ENCODE measurements around the gene SEC62. TPM values are rescaled to one million over a fixed set of nuclear protein-coding genes. Genes with fewer than 3 reads are reported as not detected.

The SEC62 gene
- total and polyA plus RNA-seq, 9 of the 15 experiments (the other 6 are each of a cell fraction or from before 2014, with no cell fraction given) = 34.5 to 152 (median 51.8) TPM

- TF ChIP-seq MGA (IDR thresholded peaks at IDR 0.05) = no peak
- TF ChIP-seq ZNF232 (CRISPR knock-in tag; IDR thresholded peaks at IDR 0.05) = no peak
- TF ChIP-seq ZNF444 (CRISPR knock-in tag; IDR thresholded peaks at IDR 0.05) = no peak
- TF ChIP-seq WHSC1 (IDR thresholded peaks at IDR 0.05; ENCODE audit: low read length) = no peak
- no peak for TF ChIP-seq ZKSCAN1 (IDR thresholded peaks at IDR 0.05; ENCODE audit: low read depth, low read length)
- no peak for TF ChIP-seq PHF21A (IDR thresholded peaks at IDR 0.05; ENCODE audit: borderline replicate concordance, low read depth)
- no peak for TF ChIP-seq ATF1 (CRISPR knock-in tag; IDR thresholded peaks at IDR 0.05)
- no peak for TF ChIP-seq ATF1 (tag; IDR thresholded peaks at IDR 0.05)
Measured at GRCh38 chr3:170046269-170047132, 79.9 kb downstream of the SEC62 start (continued).
